OCI-LY1 (cell line): ENCODE measurements around the gene FMO2.

ENCODE experiments used
- H2AFZ ChIP-seq: fragments of 200-600 bp; sonication (generic), shearing (Covaris generic); 2 replicates; pipeline ENCODE4 v1.6.0; 2014; ENCODE audit warnings: antibody characterized with exemption, mild to moderate bottlenecking, low read length
- H3F3A ChIP-seq: fragments of 200-600 bp; sonication (generic), shearing (Covaris generic); 2 replicates; pipeline ENCODE4 v1.6.0; 2014; ENCODE audit warnings: mild to moderate bottlenecking, antibody characterized with exemption, low read length, moderate library complexity; ENCODE audit not compliant: insufficient read depth
- H3K27ac ChIP-seq: fragments of 200-600 bp; sonication (generic); 2 replicates; pipeline ENCODE4 v1.5.1; 2014; ENCODE audit warnings: low read length, mixed run types, mild to moderate bottlenecking, low read depth; ENCODE audit not compliant: poor library complexity, severe bottlenecking
- H3K27me3 ChIP-seq: fragments of 200-600 bp; sonication (generic); 2 replicates; pipeline ENCODE4 v1.6.0; 2014; ENCODE audit warnings: antibody characterized with exemption, mild to moderate bottlenecking, low read length, moderate library complexity; ENCODE audit not compliant: insufficient read depth
- H3K36me3 ChIP-seq: fragments of 200-600 bp; sonication (generic); 2 replicates; pipeline ENCODE4 v1.6.1; 2014; ENCODE audit warnings: mild to moderate bottlenecking, antibody characterized with exemption, low read length, moderate library complexity, mixed read lengths; ENCODE audit not compliant: insufficient read depth
- H3K4me1 ChIP-seq: fragments of 200-600 bp; sonication (generic); 2 replicates; pipeline ENCODE4 v1.5.1; 2014; ENCODE audit warnings: mild to moderate bottlenecking, low read length, moderate library complexity; ENCODE audit not compliant: insufficient read depth, severe bottlenecking
- H3K4me2 ChIP-seq: fragments of 200-600 bp; sonication (generic), shearing (Covaris generic); 2 replicates; pipeline ENCODE4 v1.6.1; 2014; ENCODE audit warnings: low read length
- H3K4me3 ChIP-seq: fragments of 200-600 bp; sonication (generic); 2 replicates; pipeline ENCODE4 v1.5.1; 2014; ENCODE audit warnings: low read length, low read depth, mild to moderate bottlenecking, mixed read lengths; ENCODE audit not compliant: poor library complexity, severe bottlenecking
- H3K79me2 ChIP-seq: fragments of 200-600 bp; shearing (Covaris generic); 2 replicates; pipeline ENCODE4 v1.6.1; 2016; ENCODE audit warnings: mixed run types, low read length, mixed read lengths; ENCODE audit not compliant: insufficient read depth
- H3K9ac ChIP-seq: fragments of 200-600 bp; sonication (generic), shearing (Covaris generic); 2 replicates; pipeline ENCODE4 v1.6.1; 2014; ENCODE audit warnings: mild to moderate bottlenecking, low read length, mixed read lengths
- H3K9me2 ChIP-seq: fragments of 200-600 bp; sonication (generic), shearing (Covaris generic); 2 replicates; pipeline ENCODE4 v1.6.1; 2014; ENCODE audit warnings: low read depth, mild to moderate bottlenecking, low read length, mixed read lengths
- H3K9me3 ChIP-seq: fragments of 200-600 bp; shearing (Covaris generic); 2 replicates; pipeline ENCODE4 v1.6.1; 2014; ENCODE audit warnings: low read length, mixed read lengths
- H4K20me1 ChIP-seq: fragments of 200-600 bp; sonication (generic), shearing (Covaris generic); 2 replicates; pipeline ENCODE4 v1.6.0; 2016; ENCODE audit warnings: mild to moderate bottlenecking, low read length; ENCODE audit not compliant: insufficient read depth
- EZH2 ChIP-seq: fragments of 200-600 bp; sonication (generic), shearing (Covaris generic); IDR thresholded peaks from 2 replicates; pipeline ENCODE4 v1.8.0; 2017; ENCODE audit warnings: borderline replicate concordance, mixed run types, mild to moderate bottlenecking, antibody characterized with exemption, low read length, moderate library complexity, mixed read lengths
- TF ChIP-seq, protein P1 (sequence below): fragments of 200-600 bp; sonication (generic), shearing (Covaris generic); IDR thresholded peaks from 2 replicates; pipeline ENCODE4 v1.5.1; 2017; ENCODE audit warnings: mild to moderate bottlenecking, antibody characterized with exemption, low read length, moderate library complexity, mixed read lengths

Gene FMO2

DNA sequence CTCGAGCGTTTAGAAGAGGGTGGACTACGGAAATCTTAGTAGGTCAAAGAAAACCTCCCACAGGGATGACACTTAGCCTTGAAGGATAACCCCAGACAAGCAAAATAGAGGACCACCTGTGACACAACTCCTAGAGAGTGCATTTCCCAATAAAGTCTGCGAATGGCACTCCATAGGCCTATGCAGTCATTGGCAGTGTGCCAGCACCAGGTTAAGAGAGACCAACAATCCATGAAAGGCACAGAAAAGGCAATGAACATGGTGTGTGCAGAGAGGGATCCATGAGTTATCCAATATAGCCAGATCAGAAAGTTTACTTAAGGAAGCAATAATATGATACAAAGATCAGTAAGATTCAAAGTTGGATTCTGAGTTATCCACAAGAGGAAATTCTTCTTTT, 45.2 kb upstream of the FMO2 start:
- Histone ChIP-seq H3K4me1 (no peaks in the 10 kb centered on the region), H3K27me3 (no peaks in the 10 kb centered on the region), H2AFZ (no peak overlapping the region), H3K36me3 (no peaks in the 10 kb centered on the region), H3K4me3 (no peak overlapping the region), H3K4me2 (no peak overlapping the region), H4K20me1 (no peaks in the 10 kb centered on the region), H3K9ac (no peak overlapping the region), H3K79me2 (no peaks in the 10 kb centered on the region), H3K9me3 (no peaks in the 10 kb centered on the region), H3K27ac (no peak overlapping the region), H3F3A (no peaks in the 10 kb centered on the region), H3K9me2 (no peaks in the 10 kb centered on the region)
- TF ChIP-seq, protein P1, sequence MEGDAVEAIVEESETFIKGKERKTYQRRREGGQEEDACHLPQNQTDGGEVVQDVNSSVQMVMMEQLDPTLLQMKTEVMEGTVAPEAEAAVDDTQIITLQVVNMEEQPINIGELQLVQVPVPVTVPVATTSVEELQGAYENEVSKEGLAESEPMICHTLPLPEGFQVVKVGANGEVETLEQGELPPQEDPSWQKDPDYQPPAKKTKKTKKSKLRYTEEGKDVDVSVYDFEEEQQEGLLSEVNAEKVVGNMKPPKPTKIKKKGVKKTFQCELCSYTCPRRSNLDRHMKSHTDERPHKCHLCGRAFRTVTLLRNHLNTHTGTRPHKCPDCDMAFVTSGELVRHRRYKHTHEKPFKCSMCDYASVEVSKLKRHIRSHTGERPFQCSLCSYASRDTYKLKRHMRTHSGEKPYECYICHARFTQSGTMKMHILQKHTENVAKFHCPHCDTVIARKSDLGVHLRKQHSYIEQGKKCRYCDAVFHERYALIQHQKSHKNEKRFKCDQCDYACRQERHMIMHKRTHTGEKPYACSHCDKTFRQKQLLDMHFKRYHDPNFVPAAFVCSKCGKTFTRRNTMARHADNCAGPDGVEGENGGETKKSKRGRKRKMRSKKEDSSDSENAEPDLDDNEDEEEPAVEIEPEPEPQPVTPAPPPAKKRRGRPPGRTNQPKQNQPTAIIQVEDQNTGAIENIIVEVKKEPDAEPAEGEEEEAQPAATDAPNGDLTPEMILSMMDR, result no peak
- no peak for TF ChIP-seq EZH2

DNA sequence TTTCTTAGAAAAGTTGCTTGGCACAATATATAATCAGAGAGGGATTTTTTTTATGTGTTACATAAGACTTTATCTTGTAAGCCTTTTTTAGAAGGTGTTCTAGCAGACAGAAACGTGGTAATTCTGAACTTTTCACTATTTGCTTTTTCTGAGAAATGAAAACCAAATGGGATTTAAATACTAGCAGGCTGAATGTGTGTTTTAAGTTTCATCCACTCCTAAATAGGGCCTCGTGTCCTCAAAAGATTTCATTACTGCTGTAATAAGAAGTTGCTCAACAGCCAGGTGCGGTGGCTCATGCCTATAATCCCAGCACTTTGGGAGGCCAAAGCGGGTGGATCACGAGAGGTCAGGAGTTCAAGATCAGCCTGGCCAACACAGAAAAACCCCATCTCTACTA, 44.7 kb upstream of the FMO2 start:
- H4K20me1 ChIP-seq, result no peaks in the 10 kb centered on the region
- H3F3A ChIP-seq, result no peaks in the 10 kb centered on the region
- no peak overlapping the region for H3K4me2 ChIP-seq
- H2AFZ ChIP-seq, result no peak overlapping the region
- no peaks in the 10 kb centered on the region for H3K36me3 ChIP-seq
- H3K9me2 ChIP-seq, result no peaks in the 10 kb centered on the region
- no peak overlapping the region for H3K4me3 ChIP-seq
- no peaks in the 10 kb centered on the region for H3K4me1 ChIP-seq
- H3K9ac ChIP-seq, result no peak overlapping the region
- H3K79me2 ChIP-seq, result no peaks in the 10 kb centered on the region
- TF ChIP-seq EZH2, result no peak
- TF ChIP-seq, protein P1, result no peak
- H3K27me3 ChIP-seq, result no peaks in the 10 kb centered on the region
- no peaks in the 10 kb centered on the region for H3K9me3 ChIP-seq
- H3K27ac ChIP-seq, result no peak overlapping the region

DNA sequence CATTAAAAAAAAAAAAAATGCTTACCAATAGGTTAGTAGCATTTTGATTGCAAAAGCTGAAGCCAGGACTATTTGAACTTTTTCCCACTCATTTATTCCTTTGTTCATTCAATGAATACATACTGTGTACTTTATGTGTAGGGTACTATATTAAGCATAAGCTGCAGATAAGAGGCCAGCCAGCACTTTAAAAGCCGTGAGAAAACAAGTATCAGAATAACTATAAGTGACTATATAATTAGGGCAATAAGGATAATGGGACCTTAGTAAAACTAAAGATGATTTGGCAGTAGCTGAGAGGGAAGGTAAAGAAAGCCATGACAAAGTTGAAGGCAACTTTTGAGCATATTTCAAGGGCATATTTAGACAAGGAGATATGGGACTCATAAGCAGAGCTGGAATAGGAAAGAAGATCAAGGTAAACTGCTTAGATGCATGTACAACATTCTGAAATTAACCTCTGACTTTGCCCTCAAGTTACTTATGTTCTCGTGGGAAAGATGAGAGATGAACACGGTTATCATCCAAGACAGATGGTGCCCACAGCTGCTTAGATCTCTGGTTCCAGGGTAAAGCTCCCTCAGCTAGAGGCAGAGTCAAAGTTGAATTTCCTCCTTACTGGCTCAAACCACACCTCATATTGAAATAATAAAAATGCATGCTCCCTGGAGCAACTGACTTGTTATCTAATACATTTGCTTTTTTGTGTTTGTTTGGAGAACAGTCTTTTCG, 44.0 kb upstream of the FMO2 start:
- H3K79me2 ChIP-seq, result no peaks in the 10 kb centered on the region
- H3K9ac ChIP-seq, result no peak overlapping the region
- no peaks in the 10 kb centered on the region for H3K36me3 ChIP-seq
- H4K20me1 ChIP-seq, result no peaks in the 10 kb centered on the region
- H3K9me3 ChIP-seq, result no peaks in the 10 kb centered on the region
- no peaks in the 10 kb centered on the region for H3K4me1 ChIP-seq
- H3K4me2 ChIP-seq, result no peak overlapping the region
- no peak for TF ChIP-seq EZH2
- TF ChIP-seq, protein P1, result no peak
- H2AFZ ChIP-seq, result no peak overlapping the region
- no peaks in the 10 kb centered on the region for H3K27me3 ChIP-seq
- H3K9me2 ChIP-seq, result no peaks in the 10 kb centered on the region
- H3K27ac ChIP-seq, result no peak overlapping the region
- no peak overlapping the region for H3K4me3 ChIP-seq
- no peaks in the 10 kb centered on the region for H3F3A ChIP-seq
